Measurements from ENCODE around the gene DNER.

Gene DNER

DNA sequence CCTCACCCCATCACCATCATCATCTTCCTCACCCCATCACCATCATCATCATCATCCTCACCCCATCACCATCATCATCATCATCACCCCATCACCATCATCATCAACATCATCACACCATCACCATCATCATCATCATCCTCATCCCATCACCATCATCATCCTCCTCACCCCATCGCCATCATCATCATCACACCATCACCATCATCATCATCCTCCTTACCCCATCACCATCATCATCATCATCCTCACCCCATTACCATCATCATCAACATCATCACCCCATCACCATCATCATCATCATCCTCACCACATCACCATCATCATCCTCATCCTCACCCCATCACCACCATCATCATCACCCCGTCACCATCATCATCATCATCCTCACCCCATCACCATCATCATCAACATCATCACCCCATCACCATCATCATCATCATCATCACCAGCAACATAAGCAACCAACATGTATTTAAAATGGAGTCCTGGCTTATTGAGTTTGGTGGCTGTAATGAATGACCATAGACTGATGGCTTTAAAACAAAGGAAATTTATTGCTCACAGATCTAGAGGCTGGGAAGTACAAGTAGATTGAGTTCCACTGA lies 150.0 kb downstream of the DNER start:
- no peak for TF ChIP-seq POLR2A (IDR thresholded peaks at IDR 0.05; ENCODE audit: low read depth, low read length)
- no peak for FAIRE-seq
- DNase-seq (ENCODE audit: insufficient read length, low spot score), result no peak

GRCh38 chr2:229563388-229563787 lies 151.0 kb downstream of the DNER start:
- TF ChIP-seq POLR2A (IDR thresholded peaks at IDR 0.05; ENCODE audit: low read depth, low read length), result no peak
- FAIRE-seq (no peak), DNase-seq (ENCODE audit: insufficient read length, low spot score) (no peak)

DNA sequence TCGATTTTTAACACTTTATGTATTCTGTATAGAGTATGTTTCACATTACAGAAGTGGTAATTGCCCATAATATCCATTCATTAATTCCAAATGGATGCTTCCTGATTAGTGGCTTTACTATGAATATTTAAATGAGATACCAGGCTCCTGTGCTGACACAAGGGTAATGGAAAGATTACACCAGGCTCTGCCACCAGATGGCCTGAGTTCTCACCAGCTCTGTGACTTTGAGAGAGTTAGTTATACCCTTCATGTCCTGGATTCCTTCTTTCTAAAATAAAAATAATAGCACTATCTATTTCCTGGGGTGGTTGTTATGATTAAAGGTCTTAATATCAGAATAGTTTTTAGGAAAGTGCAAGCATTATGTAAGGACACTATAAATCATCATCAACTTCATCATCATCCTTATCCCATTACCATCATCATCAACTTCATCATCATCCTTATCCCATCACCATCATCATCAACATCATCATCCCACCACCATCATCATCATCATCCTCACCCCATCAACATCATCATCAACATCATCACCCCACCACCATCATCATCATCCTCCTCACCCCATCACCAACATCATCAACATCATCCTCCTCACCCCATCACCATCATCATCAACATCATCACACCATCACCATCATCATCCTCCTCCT lies 151.8 kb downstream of the DNER start:
- DNase-seq (ENCODE audit: insufficient read length, low spot score), result no peak
- FAIRE-seq, result no peak
- no peak for TF ChIP-seq POLR2A (IDR thresholded peaks at IDR 0.05; ENCODE audit: low read depth, low read length)

GRCh38 chr2:229559986-229560385 lies 154.4 kb downstream of the DNER start:
- DNase-seq (ENCODE audit: insufficient read length, low spot score) (no peak), FAIRE-seq (no peak)
- no peak for TF ChIP-seq POLR2A (IDR thresholded peaks at IDR 0.05; ENCODE audit: low read depth, low read length)

DNA sequence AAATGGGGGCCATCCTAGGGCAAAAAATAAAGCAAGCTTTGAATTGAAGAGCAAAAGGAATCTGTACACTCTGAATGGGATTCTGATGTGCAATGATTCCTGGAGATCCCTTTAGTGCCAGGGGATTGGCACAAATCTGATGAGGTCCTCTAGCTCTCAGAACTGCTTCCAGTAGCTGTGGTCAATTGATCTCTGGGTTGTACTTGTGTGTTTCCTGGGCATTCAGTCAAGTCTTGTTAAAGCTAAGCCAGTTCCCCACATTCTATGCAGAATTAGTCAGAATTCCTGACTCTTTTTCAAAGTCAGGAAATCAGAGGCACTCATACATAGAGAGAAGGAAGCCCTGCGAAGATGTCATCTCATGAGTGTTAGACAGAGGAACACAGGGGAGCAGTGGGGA lies 161.3 kb downstream of the DNER start:
- FAIRE-seq (no peak), DNase-seq (ENCODE audit: insufficient read length, low spot score) (no peak)
- TF ChIP-seq POLR2A (IDR thresholded peaks at IDR 0.05; ENCODE audit: low read depth, low read length), result no peak

DNA sequence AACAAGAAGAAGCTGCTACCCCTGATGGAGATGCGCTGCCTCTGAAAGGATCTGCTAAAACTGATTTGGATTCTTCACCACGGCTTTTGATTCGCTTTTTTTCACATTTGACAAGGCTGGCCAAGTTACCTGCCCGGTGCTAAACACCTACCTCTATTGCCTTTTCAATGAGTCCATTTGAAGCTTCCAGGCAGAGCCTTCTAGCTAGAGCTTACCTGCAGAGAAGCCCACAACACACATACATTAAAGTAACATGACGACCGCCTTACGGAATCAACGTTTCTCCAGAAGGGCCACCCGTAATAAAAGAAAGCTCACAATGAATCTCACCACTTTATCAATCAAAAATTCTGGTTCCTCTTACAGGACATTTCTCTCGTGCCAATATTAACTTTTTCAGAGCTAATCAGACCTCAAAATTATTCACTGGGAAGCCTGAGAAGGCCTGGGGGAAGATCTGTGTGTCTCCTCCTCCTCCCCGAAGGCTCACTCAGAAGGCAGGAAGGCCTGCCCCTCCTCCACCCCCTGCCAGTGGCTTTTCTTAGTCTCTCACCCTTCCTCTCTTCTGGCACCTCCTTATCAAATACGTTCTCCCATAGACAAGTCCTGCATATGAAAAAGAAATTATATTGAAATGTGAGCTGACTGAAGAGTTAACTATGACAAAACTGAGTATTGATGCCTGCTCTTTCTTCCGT lies 171.0 kb downstream of the DNER start:
- FAIRE-seq (no peak), DNase-seq (ENCODE audit: insufficient read length, low spot score) (no peak)
- no peak for TF ChIP-seq POLR2A (IDR thresholded peaks at IDR 0.05; ENCODE audit: low read depth, low read length)

DNA sequence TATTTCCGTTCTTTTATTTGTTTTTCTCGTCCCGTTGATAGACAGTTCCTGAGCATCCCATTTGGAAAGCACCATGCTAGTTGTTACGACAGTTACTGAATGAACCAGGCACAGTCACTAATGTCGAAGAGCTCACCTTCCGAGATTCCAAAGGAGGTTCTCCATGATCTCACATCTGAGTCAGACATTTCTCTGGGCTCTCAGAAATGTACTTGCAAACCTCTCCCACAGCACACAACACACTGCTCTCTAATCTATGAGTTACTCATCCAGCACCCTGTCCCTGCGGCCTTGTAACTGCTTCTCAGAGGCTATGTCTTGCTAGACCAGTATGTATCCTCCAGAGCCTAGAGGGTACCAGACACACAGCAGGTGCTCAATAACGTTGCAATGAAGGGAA lies 174.7 kb downstream of the DNER start:
- DNase-seq (ENCODE audit: insufficient read length, low spot score) (peak; percentile 14), FAIRE-seq (no peak)
- TF ChIP-seq POLR2A (IDR thresholded peaks at IDR 0.05; ENCODE audit: low read depth, low read length), result no peak

GRCh38 chr2:229531594-229531993 lies 182.8 kb downstream of the DNER start:
- DNase-seq (ENCODE audit: insufficient read length, low spot score) (no peak), FAIRE-seq (no peak)
- TF ChIP-seq POLR2A (IDR thresholded peaks at IDR 0.05; ENCODE audit: low read depth, low read length), result no peak

- no peak for FAIRE-seq
- no peak for TF ChIP-seq POLR2A (IDR thresholded peaks at IDR 0.05; ENCODE audit: low read depth, low read length)
- no peak for DNase-seq (ENCODE audit: insufficient read length, low spot score)
These were observed 183.9 kb downstream of the DNER start for GRCh38 chr2:229530434-229530833.

- no peak for TF ChIP-seq POLR2A (IDR thresholded peaks at IDR 0.05; ENCODE audit: low read depth, low read length)
- no peak for DNase-seq (ENCODE audit: insufficient read length, low spot score)
- no peak for FAIRE-seq
These were observed 185.5 kb downstream of the DNER start for GRCh38 chr2:229528846-229529245.

DNA sequence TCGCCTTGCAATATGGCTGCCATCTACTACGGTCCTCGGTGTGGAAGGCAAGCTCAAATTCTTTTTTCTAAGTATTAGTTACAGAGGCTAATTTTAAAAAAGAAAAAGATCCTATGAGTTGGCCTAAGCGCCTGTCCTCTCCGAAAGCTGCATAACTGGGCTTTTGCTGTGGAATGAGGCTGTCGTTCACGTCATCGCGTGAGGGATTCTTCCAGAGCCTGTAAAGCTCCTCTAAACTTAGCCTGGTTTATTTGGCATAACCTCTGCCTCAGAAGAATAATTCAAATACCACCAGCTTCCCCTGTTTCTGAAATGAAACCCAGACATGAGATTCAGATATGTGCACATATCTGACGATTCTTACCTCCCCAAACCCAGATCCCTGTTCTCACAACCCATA lies 187.4 kb downstream of the DNER start:
- FAIRE-seq (no peak), DNase-seq (ENCODE audit: insufficient read length, low spot score) (no peak)
- TF ChIP-seq POLR2A (IDR thresholded peaks at IDR 0.05; ENCODE audit: low read depth, low read length), result no peak

- FAIRE-seq (no peak), DNase-seq (ENCODE audit: insufficient read length, low spot score) (no peak)
- no peak for TF ChIP-seq POLR2A (IDR thresholded peaks at IDR 0.05; ENCODE audit: low read depth, low read length)
These were observed 189.6 kb downstream of the DNER start for GRCh38 chr2:229524799-229525198.

GRCh38 chr2:229523663-229524062 lies 190.7 kb downstream of the DNER start:
- FAIRE-seq (no peak), DNase-seq (ENCODE audit: insufficient read length, low spot score) (no peak)
- no peak for TF ChIP-seq POLR2A (IDR thresholded peaks at IDR 0.05; ENCODE audit: low read depth, low read length)

DNA sequence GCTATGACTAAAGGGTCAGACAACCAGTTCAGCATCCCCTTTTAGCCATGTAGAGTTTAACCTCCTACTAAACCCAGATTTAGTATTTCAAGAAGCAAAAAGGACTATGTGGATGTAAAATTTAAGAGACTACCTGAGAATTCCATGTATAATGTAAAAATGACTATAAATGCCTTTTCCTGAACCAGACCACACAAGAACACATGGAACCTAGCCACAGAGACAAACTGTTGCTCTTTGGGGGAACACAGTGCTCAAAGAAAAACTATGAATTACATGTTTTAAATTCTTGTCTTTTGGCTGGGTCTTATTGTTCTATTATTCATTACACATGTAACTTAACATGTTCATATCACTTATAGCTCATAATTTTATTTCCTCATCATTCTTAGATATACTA lies 192.8 kb downstream of the DNER start:
- no peak for FAIRE-seq
- DNase-seq (ENCODE audit: insufficient read length, low spot score), result no peak
- no peak for TF ChIP-seq POLR2A (IDR thresholded peaks at IDR 0.05; ENCODE audit: low read depth, low read length)

GRCh38 chr2:229520691-229521096 lies 193.7 kb downstream of the DNER start:
- DNase-seq (ENCODE audit: insufficient read length, low spot score), result no peak
- no peak for TF ChIP-seq POLR2A (IDR thresholded peaks at IDR 0.05; ENCODE audit: low read depth, low read length)
- FAIRE-seq, result no peak

Measured in H54 (cell line).